ENCODE results near the gene ZCCHC24.
A peak's percentile ranks its signal among the peaks of the same experiment; 100 is the strongest.

Gene ZCCHC24

DNA sequence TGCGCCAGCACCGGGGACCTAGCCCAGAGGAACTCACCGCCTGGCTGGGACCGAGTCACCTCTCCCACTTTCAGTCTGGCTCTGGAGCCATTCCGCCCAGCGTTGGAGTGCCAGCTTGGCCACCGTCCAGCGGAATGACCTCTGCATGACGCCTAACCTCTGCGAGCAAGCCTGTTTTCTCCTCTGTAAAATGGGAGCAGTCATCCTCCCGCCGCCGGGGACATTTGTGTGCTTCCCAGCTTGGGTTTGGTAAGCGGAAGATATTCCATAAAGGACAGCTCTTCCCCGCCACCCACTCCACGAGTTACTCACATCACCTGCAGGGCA, 1.3 kb upstream of the ZCCHC24 start:
- DNase-seq (ENCODE audit: low read depth, low spot score): no peak

DNA sequence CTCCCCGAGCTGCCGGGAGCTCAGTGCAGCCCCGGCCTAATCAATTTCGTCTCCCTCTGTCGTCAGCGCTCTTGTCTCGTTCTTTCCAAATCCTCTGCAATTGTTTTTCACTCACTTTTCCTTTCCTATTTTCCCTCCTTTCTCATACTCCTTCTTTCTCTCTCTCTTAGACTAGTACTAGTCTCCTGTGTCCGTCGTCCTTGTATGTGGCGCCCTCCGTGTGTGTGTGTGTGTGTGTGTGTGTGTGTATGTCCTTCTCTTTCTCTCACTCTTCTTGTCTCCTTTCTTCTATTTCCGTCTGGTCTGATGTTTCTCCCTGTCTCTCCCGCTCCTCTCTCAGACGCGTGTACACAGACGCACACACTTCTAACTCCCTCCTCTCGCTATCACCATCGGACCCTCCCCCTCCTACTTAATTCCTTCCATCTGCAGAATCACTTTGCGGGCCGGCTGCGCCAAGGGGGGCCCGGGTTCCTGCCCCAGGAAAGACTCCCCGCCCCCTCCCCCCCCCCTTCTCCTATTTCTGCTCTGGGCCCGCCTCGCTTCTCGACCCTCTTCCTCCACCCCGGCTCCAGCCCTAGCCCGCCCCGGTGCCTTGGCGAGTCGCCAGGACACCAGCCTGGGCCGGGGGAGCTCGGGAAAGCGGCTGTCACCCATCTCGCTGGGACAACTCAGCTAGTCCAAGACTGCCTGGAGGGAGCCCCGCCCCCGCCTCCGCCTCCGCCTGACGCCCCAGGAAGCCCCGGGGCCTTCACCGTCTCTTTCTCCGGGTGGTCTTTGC, 743 bp upstream of the ZCCHC24 start:
- peak; percentile 55 for DNase-seq (ENCODE audit: low read depth, low spot score)

DNA sequence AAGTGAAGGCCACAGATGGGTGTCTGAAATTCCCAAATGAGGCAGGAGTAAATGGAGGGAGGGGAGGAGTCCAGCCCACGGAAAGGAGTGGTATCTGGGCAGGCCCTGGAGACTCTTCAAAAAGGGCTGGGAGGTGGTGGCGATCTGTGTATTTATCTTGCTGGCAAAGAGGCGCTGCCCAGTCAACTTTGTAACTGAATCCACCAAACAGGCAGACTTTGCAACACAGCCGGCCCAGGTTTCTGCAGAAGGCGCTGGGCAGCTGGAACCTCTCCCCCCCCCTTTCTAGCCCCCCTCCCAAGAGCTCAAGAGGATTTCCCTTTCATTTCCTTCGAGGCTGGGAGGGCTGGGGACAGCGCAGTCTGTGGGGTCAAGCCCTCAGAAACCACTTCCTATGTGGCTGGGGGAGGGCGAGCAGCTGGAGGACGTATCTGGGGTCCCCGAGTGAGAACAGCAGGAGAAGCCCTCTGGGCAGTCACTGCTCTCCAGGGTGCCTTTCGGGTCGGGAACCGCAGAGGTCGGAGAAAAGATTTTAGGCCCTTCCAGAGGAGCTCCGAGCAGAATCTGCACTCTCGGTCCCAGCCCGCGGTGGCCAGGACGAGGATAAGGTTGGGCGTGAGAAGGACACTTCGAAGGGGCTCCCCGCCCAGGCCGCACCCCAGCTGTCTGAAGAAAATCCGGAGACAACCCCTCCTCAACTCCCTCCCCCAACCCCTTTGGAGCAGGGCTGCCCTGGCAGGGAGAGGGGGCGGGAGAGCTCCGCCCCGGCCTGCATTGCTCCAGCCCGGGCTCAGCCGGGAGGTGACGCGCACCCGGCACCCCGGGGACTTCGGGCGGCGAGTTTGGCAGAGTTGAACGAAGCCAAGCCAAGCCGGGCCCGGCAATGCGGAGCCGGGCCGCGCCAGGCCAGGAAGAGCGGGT, 965 bp downstream of the ZCCHC24 start:
- peak; percentile 49 for DNase-seq (ENCODE audit: low read depth, low spot score)

DNA sequence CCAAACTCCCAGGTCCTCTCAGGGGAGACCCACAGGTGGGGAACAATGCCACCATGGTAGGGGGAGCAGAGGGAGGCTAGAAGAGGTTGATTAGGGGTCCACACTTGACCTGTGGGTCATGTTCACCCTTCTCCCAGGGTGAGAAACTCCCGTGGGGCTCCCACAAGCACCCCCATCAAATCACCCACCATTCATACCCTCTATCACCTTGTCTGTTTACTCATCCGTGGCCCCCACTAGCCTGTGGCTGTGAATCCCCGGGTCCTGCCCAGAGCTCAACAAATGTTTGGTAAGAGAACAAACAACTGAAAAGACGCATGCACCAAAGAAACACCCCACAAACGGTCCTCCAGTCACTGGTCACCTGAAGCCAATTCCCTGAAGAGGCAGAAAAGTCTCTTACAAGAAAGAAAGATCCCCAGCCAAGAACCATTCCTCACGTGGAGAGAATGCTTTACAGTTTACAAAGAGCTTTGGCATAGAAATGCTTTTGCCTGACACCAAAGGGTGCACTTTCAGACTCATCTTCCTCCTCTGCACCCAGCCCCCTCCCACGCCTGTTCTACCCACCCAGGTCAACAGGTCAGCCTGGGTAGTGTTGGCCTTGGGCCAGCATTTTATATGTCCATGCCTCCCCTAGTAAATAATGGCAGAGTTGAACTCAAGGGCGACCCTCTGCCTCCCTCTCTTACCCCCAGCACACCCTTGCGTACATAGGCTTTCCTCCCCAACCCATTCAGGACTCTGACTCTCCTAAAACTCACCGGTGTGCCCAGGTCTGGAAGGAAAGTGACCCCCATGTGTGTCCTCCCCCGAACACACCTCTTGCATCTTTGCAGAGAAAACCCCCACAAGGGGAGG, 1.9 kb downstream of the ZCCHC24 start:
- DNase-seq (ENCODE audit: low read depth, low spot score): no peak

DNA sequence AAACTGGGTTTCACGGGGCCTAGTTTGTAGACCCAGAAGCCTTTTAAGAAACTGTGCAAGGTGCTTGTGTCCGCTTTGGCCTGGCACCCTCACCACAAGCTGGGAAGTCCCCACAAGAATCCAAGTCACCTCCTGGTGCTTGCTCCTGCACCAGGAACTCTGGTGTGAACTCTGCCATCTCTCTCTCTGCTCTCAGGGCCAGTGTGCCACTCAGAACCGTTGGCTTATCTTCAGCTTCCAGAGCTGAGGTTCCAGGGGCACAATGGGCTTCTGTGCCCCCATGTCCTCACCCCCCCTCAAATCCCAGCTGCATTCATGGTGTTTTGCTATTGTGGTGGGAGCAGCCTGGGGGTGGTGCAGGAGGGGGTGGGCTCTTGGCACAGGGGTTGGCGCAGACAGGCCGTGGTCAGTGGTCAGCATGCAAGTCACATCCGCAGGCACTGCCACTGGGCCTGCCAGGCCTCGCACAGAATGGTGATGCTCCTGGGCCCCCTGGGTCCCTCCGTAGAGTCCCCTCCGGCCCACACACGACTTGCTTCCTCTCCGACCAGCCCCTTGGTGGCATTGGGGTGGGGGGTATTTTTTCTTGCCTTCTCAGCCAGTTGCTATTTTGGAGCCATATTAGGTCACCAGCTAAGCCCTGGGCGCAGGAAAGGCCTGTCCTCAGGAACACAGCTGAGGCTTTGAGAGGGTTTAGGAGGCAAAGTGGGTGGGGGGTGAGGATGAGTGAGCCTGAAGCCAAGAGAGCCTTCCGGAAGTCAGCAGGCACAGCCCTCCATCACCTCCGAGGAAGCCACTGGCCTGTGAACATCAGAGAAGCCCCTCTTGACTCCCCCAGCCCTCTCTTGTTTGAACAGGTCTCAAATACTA, 3.0 kb downstream of the ZCCHC24 start:
- no peak for DNase-seq (ENCODE audit: low read depth, low spot score)

DNA sequence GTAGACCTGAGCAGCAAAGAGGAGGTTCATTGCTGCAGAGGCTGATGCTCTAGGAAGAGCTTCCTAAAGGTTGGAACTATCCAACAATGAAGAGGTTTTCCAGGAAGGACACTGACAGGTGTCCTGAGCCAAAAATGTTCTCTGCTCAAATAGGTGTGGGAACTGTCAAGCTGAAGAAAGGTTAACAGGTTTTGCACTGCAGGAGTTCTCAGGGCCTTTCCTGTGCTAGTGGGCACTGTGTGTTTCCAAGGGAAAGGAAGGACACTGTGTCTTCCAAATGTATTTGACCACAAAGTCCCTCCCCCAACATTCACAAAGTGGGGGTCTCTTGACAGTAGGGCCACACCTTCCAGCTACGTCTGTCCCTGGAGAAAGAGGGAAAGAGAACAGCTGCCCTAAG, 4.0 kb downstream of the ZCCHC24 start:
- DNase-seq (ENCODE audit: low read depth, low spot score): no peak

DNA sequence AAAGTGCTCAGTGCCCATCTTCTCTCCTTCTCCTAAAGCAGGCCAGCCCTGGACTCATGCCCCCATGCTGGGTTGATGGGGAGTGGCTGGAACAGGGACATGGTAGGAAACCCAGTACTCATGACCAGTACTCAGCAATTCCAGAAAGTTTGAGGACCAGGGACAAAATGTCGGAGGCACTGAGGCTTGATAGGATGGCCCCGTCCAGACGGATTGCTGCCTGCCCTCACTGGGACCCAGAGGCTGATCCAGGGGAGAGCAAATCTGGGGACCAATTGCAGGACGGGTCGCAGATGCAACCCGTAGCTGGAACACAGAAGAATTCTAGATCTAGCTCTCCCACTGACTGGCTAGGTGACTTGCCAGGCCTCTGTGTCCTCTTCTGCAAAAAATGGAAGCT, 5.1 kb downstream of the ZCCHC24 start:
- no peak for DNase-seq (ENCODE audit: low read depth, low spot score)

DNA sequence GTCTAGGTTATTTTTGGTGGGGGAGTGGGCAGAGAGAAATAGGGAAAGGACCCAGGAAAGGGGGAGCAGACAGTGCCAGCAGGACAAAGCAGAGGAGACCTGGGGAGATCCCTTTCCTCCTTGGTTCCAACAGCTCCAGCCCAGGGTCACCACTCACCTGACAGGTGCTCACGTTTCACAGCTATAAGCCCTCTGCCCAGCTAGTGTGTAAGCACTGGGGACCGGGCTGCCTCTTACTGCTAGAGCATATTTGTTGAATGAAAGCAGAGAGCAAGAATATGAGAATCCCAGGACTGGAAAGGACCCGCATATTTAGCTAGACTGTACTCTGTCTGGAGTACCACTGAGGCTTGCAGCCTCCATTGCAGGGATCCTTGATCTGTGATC, 6.7 kb downstream of the ZCCHC24 start:
- no peak for DNase-seq (ENCODE audit: low read depth, low spot score)

DNA sequence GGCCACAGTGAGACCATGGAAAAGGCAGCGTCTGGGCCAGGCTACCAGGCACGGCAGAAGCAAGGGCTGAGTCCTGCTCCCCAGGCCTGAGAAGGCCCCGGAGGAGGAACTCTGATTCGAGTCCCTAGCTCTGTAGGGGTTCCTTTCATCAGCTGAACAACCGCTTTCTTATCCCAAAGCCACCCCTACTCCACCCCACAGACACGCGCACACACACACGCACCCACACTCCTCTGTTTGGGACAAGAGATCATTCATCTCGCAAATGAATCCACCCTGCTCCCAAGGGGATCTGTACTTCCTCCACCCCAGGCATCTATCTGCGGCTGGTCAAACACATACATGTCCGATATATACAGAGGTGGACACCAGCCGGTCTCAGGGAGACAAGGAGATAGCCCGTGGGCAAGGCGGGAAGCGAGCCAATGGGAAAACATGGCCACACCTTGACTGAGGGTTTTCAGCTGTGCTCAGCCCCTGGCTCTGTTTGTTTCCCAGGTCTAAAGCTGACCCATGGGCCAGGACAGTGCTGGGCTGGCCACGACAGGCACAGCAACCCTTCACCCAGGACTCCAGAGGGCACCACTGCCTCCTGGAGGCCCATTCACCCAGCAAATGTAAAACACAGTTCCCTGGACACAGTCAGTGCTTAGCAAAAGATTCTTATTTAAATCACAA, 7.3 kb downstream of the ZCCHC24 start:
- no peak for DNase-seq (ENCODE audit: low read depth, low spot score)

DNA sequence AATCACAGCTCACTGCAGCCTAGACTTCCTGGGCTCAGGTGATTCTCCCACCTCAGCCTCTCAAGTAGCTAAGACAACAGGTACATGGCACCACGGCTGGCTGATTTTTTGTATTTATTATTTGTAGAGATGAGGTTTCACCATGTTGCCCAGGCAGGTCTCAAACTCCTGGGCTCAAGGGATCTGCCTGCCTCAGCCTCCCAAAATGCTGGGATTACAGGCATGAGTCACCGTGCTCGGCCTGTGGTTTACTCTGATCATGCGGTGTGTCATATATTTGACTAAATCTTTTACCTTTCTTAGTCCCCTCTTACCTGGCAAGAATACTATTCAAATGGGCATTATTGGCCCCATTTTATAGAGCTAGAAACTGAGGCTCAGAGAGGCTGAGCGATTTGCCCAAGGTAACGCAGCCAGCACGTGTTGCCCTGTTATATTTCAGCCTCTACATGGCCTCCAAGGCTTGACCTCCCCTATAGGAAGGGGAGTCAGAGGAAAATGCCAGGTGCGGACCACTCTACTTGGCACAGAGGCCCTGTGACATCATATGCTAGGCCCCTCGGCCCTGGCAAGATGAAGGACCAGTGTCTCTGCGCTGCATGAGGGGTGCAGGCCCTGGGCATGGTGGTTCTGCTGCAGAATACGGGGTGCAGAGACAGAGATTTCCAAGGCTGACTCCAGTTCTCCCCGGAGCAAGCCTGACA, 8.2 kb downstream of the ZCCHC24 start:
- DNase-seq (ENCODE audit: low read depth, low spot score): no peak

DNA sequence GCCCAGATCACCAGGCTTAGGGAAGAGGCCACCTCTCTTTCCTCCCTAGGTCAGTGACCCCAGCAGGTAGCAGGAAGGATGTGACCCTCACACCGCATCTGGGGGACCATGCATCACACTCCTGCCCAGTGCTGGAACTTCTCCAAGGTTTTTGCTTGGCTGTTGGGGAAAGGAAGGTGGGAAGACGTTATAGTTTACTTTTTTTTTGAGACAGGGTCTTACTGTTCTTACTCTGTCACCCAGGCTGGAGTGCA, 8.6 kb downstream of the ZCCHC24 start:
- no peak for DNase-seq (ENCODE audit: low read depth, low spot score)

DNA sequence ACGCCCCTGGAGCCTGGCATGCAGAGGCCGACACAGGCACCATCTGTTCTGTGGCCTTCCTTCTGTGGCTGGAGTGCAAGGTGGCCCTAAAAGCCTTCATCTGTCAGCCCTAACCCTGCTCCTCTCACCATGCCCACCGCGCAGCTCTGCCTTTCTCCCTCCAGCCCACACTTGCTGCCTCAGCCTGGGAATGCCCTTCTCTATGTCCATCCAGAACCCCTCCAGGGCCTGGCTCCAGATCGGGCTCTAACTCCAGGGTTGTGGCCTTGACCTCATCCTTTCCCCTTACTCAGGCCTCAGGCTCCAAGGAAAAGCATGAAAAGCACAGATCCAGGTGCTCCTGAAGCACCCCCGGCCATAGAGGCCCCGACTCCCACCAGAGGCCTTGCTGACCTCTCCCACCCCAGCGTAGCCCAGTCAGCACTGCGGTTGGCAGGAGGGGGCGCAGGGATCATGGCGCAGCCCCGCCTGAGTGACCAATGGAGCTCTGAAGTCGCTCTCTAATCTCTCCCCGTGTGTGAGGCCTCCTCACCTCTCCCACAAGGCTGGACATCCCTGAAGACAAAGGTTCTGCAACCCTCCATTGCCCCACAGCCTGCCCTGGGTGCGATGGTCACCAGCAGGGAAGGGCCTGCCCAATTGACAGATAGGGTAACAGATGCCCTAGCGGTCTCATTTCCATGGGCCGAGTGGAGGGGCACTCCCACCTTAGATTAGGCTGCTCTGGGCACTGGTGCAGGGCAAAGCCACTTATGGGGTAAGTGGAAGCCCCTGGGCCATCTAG, 9.2 kb downstream of the ZCCHC24 start:
- DNase-seq (ENCODE audit: low read depth, low spot score): no peak

DNA sequence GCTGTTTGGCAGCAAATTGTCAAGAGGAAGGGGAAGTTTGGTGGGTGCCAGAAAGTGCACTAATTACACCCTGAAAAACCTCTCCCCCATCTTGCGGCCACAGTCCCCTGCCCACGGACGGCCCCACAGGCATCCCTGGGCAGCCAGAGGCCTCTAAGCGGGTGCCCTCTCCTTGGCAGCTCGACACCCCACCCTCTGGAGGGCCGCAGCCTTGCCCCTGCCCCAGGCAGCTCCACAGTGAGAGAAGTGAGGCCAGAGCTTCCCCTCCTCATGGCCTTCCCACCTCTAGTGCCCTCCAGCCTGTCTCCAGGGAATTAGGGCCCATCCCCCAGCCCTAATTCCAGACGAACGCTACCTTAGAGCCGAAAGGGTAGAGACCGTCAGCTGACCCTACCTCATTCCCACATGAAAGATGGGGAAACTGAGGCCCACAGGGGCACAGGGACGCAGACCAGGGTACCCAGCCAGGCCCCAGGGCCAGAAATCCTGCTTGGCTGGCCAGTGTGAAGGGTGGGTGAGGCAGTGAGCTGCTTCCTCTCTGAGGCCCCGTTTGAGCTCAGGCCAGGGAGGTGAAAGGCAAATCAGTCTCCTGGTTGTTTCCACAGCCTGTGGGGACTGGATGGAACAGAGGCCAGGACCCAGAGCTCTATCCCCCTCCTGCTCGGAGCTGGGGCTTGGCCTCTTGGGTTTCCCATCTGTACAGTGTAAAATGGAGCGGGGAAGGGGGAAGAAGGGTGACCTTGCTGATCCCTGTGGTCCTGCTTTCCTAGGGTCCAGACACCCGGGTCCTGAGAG, 10.0 kb downstream of the ZCCHC24 start:
- peak; percentile 60 for DNase-seq (ENCODE audit: low read depth, low spot score)

DNA sequence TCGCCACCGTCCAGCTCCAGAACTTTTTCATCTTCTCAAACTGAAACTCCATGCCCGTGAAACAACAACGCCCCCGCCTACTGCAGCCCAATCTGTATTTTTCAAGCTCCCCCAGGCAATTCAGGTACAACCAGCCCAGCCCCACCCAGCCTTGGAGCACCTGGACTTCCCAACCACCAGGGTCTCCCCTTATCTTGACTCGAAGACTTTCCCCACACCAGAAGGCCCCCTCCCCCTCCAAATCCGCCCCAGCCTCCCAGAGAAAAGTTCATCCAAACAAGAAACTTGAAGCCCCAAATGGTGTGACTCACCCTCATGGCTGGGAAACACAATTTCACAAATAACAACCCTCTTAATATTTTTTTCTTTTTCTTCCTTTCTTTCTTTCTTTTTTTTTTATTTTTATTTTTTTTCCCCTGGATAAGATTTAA, 10.6 kb downstream of the ZCCHC24 start:
- DNase-seq (ENCODE audit: low read depth, low spot score): no peak

DNA sequence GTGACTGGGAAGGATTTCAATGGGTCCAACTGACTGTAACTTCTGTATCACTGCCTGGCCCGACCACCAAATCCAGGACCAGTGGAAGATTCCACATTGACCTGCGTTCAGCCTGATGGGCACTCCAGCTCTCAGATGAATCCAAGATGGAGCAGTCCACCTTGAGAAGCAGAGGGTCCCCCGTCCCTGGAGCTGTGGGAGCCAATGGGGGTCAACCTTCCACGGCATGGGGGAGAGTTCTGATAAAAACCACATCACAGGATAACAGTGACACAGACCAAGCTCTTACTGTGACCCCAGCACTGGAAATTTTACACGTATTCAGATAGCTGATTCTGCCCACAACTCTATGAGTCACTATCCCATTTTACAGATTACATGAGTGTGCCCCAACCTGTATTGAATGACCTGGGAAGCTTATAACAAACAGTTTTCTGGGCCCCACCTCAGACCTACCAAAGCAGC, 11.2 kb downstream of the ZCCHC24 start:
- DNase-seq (ENCODE audit: low read depth, low spot score): no peak

DNA sequence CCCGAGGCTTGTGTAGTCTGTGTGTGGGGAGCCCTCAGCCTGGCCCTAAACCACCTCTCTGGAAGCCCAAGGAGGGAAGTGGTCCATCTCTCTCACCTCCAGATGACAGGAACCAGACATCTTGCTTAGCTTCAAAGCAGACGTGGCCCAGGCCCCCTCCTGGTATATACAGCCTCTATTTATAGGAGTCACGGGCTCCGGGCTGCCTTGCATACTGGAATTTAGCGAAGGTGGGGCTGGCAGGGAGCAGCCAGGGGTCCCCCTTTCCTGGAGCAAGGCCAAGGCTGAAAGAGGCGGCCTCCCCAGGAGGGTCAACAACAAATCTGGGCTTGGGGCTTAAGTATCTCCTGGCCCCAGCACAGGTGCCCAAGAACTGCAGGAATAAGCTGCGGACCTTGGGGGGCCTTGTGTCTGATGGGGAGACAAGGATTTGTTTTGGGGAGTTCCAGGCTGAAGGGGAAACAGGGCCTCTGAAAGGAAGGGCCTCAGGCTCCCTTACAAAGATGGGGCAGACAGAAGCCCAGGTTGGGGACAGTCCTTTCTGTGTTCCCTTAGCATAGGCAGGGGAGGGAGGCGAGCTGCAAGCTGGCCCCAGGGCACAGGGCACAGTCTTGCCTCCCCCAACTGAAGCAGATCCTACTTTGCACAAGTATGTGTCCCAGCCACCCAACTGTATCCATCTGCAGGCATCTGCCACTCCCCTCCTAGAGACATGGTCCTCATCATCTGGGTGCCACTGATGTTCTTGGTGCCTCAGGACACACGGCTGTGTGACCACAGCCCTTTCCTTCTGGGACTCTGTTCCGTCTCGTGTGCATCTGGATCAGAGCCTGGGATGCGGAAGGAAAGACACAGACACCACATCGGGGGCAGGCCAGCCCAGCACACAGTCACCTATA, 11.9 kb downstream of the ZCCHC24 start:
- DNase-seq (ENCODE audit: low read depth, low spot score): peak; percentile 50

Data from ELF-1 (cell line).